ENCODE measurements around the gene RALGPS1.

- TF ChIP-seq POLR2A (IDR thresholded peaks at IDR 0.05) (no peak), CTCF (IDR thresholded peaks at IDR 0.05) (no peak), POLR2AphosphoS5 (IDR thresholded peaks at IDR 0.05; ENCODE audit: insufficient read depth in 1 of 2, low read depth in 1 of 2) (no peak)
Measured at GRCh38 chr9:126894052-126894603, 20.5 kb upstream of the RALGPS1 start.

Measured in vagina (tissue), 2 donors.